Measurements from ENCODE around the gene UBE2J2. TPM values are rescaled to one million over a fixed set of nuclear protein-coding genes. Genes with fewer than 3 reads are reported as not detected.
A peak's percentile ranks its signal among the peaks of the same experiment; 100 is the strongest.

UBE2J2 gene
- total and polyA plus RNA-seq, 2 of the 13 experiments (the other 11 are each of a cell fraction or from before 2014, with no cell fraction given), result 25.4 to 29.4 TPM

DNA sequence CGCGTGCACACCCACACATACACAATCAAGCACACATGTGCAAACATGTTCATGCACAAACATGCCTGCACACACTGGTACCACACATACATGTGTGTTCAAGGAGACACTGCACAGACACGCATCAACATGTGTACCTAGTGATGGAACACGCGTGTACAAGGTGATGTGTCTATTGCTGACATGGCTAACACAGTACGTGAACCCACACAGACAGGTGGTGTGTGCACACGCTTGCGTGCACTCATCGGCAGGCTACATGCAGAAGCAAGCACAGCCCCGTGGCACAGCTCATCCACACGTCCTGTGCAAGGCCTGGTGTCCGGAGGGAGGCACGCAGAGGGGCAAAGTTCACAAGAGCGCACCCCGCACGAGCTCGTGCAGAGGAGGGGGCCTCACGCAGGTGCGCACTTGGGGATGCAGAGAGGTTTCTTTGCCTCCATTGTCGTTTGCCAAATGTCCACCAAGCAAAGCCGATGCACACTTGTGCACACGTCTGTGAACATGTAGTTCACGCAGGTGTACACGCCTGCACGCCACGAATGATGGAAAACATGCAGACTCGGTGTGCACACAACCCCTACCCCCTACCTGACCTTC lies 33.1 kb upstream of the UBE2J2 start (continued):
- TF ChIP-seq MTA3 (CRISPR knock-in tag; IDR thresholded peaks at IDR 0.05) (no peak), ETS1 (CRISPR knock-in tag; IDR thresholded peaks at IDR 0.05) (no peak), HNRNPK (IDR thresholded peaks at IDR 0.05; ENCODE audit: low read depth, low read length, poor library complexity, severe bottlenecking) (no peak), XBP1 (CRISPR knock-in tag; IDR thresholded peaks at IDR 0.05) (no peak), ZSCAN29 (CRISPR knock-in tag; conservative IDR thresholded peaks at IDR 0.05) (no peak; the same call in 1 of the 2 replicates), ZNF333 (CRISPR knock-in tag; IDR thresholded peaks at IDR 0.05; ENCODE audit: borderline replicate concordance) (no peak), ZNF839 (CRISPR knock-in tag; IDR thresholded peaks at IDR 0.05; ENCODE audit: borderline replicate concordance) (no peak), IKZF5 (CRISPR knock-in tag; IDR thresholded peaks at IDR 0.05) (no peak; the same call in 1 of the 2 replicates), FOXJ3 (CRISPR knock-in tag; IDR thresholded peaks at IDR 0.05; ENCODE audit: borderline replicate concordance) (no peak), ZNF720 (CRISPR knock-in tag; IDR thresholded peaks at IDR 0.05) (no peak), TAF1 (CRISPR knock-in tag; IDR thresholded peaks at IDR 0.05) (no peak; the same call in 1 of the 2 replicates), SRY (CRISPR knock-in tag; IDR thresholded peaks at IDR 0.05) (peak; percentile 75; the same call in 1 of the 2 replicates), ATF2 (CRISPR knock-in tag; IDR thresholded peaks at IDR 0.05) (no peak; the same call in 1 of the 2 replicates), NR1H2 (CRISPR knock-in tag; IDR thresholded peaks at IDR 0.05; ENCODE audit: borderline replicate concordance, low read depth) (no peak), ZNF260 (CRISPR knock-in tag; IDR thresholded peaks at IDR 0.05; ENCODE audit: borderline replicate concordance, low read depth) (no peak), GFI1 (CRISPR knock-in tag; IDR thresholded peaks at IDR 0.05; ENCODE audit: borderline replicate concordance) (no peak), ZNF468 (CRISPR knock-in tag; IDR thresholded peaks at IDR 0.05) (0 out of 2 replicates have a peak, but pooled peaks have one; percentile 36), ZSCAN21 (CRISPR knock-in tag; IDR thresholded peaks at IDR 0.05; ENCODE audit: borderline replicate concordance) (peak; percentile 65; the same call in 1 of the 2 replicates), DNMT1 (CRISPR knock-in tag; IDR thresholded peaks at IDR 0.05) (no peak), ELF4 (CRISPR knock-in tag; IDR thresholded peaks at IDR 0.05; ENCODE audit: borderline replicate concordance) (no peak), ZNF446 (CRISPR knock-in tag; IDR thresholded peaks at IDR 0.05) (no peak), ZNF746 (CRISPR knock-in tag; IDR thresholded peaks at IDR 0.05) (no peak), SATB2 (CRISPR knock-in tag; IDR thresholded peaks at IDR 0.05) (no peak), ZNF550 (CRISPR knock-in tag; IDR thresholded peaks at IDR 0.05; ENCODE audit: borderline replicate concordance) (no peak), POLR2G (IDR thresholded peaks at IDR 0.05; ENCODE audit: low read depth, low read length) (0 out of 2 replicates have a peak, but pooled peaks have one; percentile 27)
- TF ChIP-seq, protein P1, sequence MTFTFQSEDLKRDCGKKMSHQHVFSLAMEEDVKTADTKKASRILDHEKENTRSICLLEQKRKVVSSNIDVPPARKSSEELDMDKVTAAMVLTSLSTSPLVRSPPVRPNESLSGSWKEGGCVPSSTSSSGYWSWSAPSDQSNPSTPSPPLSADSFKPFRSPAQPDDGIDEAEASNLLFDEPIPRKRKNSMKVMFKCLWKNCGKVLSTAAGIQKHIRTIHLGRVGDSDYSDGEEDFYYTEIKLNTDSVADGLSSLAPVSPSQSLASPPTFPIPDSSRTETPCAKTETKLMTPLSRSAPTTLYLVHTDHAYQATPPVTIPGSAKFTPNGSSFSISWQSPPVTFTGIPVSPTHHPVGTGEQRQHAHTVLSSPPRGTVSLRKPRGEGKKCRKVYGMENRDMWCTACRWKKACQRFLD (CRISPR knock-in tag; IDR thresholded peaks at IDR 0.05; ENCODE audit: borderline replicate concordance), result 0 out of 2 replicates have a peak, but pooled peaks have one; percentile 54

All from HepG2 (cell line).